HG03045 (cell line): ENCODE data around the gene DOCK1.

Experiments
- ATAC-seq: cut with Tn5 transposase; IDR thresholded peaks from one replicate; pipeline ENCODE4 v1.9.1; 2021; ENCODE audit warnings: mild to moderate bottlenecking, moderate library complexity; ENCODE audit not compliant: unreplicated experiment

DOCK1 gene

GRCh38 chr10:127071126-127071525, 165.9 kb downstream of the DOCK1 start:
- no peak for ATAC-seq

GRCh38 chr10:127073666-127074065, 168.4 kb downstream of the DOCK1 start:
- ATAC-seq = no peak

GRCh38 chr10:127079392-127079791, 174.2 kb downstream of the DOCK1 start:
- no peak for ATAC-seq

GRCh38 chr10:127080317-127080716, 175.1 kb downstream of the DOCK1 start:
- ATAC-seq = no peak

GRCh38 chr10:127081851-127082345, 176.7 kb downstream of the DOCK1 start:
- no peak for ATAC-seq

GRCh38 chr10:127082651-127083050, 177.4 kb downstream of the DOCK1 start:
- no peak for ATAC-seq

- no peak for ATAC-seq
Observed at GRCh38 chr10:127085957-127086356, 180.7 kb downstream of the DOCK1 start.

- no peak for ATAC-seq
Observed at GRCh38 chr10:127088908-127089307, 183.7 kb downstream of the DOCK1 start.

GRCh38 chr10:127089446-127089845, 184.2 kb downstream of the DOCK1 start:
- no peak for ATAC-seq

- ATAC-seq = no peak
Observed at GRCh38 chr10:127090138-127090537, 184.9 kb downstream of the DOCK1 start.

DNA sequence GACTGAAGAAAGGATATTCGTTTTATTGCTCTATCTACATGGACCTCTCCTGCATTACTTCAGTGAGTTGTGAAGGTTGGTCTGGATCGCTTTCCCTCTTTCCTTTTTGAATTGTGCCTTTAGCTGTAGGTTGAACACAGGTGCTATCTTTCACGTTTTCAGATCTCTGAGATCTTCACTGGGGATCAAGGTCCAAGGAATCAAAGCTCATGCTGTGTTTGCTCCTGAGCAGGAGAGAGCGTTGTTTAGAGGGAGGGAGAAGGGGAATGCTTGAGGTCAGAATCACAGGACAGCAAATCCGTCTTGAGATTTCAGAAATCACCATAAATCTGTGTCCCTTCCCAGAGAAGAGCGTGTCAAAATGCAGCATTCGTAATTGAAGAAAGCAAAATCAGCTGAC, 186.1 kb downstream of the DOCK1 start:
- ATAC-seq = no peak

DNA sequence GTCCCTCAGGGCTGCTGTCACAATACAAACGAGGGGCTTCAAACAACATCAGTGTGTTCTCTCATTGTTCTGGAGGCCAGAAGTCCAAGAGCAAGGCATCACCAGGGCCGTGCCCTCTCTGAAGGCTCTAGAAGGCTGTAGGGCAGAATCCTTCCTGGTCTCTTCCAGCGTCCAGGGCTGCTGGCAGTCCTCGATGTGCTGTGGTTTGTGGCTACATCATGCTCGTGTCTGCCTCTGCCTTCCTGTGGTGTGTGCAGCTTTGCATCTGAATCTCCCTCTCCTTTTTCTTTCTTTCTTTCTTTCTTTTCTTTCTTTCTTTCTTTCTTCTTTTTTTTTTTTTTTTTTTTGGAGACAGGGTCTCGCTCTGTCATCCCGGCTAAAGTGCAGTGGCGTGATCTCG, 187.7 kb downstream of the DOCK1 start:
- no peak for ATAC-seq

DNA sequence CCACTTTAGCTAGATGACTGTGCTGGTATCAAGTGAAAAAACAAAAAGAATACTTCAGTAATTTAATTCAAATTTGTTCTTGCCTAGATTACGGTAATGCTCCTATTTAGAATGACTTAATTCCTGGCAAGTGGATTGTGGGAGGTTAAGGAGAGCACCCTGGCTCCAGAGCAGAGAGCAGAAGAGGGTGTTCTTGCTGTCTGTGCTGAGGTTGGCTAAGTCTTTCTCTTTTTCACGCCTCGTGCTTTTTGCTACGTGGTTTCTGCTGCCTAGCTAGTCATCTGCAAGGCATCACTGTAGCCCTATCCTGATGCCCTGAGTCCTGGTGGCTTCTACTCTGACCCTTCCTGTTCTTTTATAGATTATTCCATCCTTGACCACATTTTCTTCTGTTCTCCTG, 189.8 kb downstream of the DOCK1 start:
- ATAC-seq = no peak

GRCh38 chr10:127100983-127101615, 195.9 kb downstream of the DOCK1 start:
- ATAC-seq = no peak

DNA sequence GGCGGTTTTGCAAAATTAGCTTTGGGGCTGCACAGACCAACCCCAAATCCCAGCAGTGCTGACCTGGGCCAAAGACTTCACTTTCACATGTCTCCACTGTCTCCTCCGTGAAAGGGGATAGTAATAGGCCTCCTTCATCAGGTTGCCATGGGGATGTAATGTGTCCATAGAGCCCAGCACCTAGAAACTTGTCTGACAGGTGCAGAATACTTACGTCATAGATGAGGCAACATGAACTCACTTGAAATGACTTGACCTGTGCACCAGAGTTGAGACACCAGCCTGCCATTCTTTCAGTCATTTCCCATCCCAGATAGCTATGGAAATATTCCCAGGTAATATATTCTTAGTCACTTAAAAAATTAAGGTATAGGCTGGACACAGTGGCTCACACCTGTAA, 196.9 kb downstream of the DOCK1 start:
- ATAC-seq = no peak

- no peak for ATAC-seq
Observed at GRCh38 chr10:127115100-127115499, 209.9 kb downstream of the DOCK1 start.

- no peak for ATAC-seq
Observed at GRCh38 chr10:127117125-127117524, 211.9 kb downstream of the DOCK1 start.

DNA sequence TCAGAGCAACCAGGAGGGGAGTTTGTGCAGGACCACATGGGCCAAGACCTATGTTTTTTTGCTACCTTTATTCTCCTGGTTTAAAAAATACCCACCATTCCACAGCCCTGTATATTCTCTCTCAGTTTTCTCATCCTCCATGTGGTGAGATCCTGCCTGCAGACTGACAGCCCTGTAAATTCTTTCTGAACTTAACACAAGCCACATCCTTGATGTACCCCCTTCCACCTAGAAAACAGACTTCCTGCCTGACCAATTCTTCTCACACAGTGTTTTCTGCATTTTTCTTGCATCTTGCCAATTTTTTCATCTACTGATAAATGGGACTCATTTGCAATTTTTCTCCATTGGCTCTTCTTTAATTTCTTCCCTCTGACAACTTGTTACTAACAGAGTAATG, 212.8 kb downstream of the DOCK1 start:
- no peak for ATAC-seq

GRCh38 chr10:127119936-127120335, 214.7 kb downstream of the DOCK1 start:
- no peak for ATAC-seq

GRCh38 chr10:127122831-127123230, 217.6 kb downstream of the DOCK1 start:
- ATAC-seq = no peak

DNA sequence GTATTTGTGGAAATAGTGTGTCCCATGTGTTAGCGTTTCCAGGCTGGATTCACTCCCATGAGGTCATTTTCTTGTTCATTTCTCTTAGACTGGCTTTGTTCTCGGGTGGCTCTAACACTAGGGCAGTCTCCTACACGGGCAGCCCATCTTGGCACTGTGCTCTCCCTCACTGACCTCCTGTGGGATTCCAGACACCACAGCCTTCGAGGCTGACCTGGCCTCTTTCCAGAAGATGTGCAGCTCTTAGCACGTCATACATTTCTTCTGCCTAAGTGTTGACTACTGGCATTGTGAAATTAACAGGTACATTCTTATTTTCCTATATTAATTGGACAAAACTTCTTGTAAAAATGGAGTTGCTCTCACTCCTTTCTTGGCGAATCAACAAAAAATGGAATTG, 218.4 kb downstream of the DOCK1 start:
- no peak for ATAC-seq

DNA sequence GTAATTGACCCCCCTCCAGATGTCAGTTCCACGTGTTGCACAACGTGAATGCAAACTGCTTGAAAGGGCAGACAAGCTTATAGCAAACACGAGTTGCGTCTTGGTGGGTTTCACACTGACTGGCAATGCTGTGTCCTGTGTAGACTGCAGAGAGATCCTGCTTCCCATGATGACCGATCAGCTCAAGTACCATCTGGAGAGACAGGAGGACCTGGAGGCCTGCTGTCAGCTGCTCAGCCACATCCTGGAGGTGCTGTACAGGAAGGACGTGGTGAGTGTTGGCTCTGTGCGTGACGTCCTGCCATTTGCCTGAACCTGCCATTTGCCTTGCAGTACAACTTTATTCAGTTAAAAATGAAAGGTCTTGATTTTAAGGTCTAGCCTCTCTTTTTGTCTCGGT, 220.1 kb downstream of the DOCK1 start:
- no peak for ATAC-seq

GRCh38 chr10:127127822-127128221, 222.6 kb downstream of the DOCK1 start:
- ATAC-seq = no peak
